GM20431 (cell line): ENCODE results near the gene PHF19.

Experiments used
- in situ Hi-C: fragments of 300-500 bp; cut with MseI, MboI; formaldehyde crosslinking; loops from one replicate; pipeline ENCODE4 v1.15.0; 2020; ENCODE audit warnings: low sequenced_read_pairs; ENCODE audit not compliant: unreplicated experiment

The PHF19 gene

DNA sequence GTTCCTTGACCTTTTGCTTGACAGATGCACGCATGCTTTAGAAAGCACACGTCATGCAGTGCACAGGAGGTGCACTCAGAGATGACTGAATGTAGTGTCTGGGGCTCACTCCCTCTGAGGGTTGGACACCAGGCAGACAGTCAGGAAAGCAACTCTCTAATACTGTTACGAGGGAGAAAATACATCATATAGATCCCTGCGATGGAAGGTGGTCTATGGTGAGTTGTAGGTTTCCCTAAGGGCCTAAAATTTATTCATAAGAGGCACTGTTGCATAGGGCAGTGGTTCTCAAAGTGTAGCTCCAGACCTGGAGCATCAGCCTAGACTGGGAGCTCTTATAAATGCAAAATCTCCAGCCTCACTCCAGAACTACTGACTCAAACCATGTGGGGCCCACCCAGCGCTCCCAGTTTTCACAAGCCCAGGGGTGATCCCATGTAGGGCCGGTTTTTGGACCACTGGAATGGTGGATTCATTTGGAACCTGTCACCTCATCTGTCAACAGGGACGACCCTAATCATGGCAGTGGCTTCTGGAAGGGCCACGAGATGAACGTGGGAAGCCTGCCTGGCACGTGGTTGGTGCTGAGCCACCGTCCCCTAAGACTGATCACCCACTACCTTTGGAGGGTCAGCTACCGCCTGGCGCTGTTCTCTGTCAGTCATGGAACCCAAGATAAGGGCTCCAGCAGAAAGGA, 16.8 kb upstream of the PHF19 start:
- in situ Hi-C loops = no loop called here

DNA sequence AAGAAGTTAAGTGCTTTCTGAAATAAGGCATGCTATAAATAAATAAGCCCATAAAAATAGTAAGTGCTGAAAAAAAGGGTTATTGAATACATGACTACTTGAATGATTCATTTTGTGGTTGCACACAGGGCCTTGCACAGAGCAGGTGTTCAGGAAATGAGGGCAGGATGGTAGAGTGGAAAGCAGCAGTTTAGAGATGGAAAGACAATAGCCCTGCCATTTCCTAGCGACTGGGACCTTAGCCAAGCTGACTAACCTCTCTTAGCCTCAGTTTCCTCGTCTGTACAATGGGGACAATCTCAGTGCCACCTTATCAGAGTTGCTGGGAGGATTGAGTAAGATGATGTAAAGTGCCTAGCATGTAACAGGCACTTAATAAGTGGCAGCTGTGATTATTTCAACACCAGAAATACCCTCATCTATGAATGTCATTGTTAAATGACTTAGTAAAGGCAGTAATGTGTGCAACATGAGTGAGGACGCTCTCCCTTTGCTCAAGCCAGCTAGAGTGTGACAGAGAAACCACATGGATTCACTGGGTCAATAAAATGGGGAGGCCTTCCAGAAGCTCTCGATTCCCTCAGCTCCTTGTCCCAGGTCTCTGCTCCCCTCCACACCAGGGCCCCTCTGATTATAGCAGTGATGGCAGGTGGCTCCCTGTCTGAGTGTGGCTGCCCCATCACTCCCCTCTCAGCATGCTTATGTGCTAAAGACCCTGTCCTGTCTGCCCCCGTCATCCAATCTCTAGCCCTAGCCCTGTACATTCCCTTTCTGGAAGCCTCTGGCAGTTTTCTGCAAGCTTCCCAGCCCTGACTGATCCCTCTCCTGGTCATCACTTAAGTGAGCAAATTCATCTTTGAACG, 16.0 kb upstream of the PHF19 start:
- in situ Hi-C loops = no loop called here

DNA sequence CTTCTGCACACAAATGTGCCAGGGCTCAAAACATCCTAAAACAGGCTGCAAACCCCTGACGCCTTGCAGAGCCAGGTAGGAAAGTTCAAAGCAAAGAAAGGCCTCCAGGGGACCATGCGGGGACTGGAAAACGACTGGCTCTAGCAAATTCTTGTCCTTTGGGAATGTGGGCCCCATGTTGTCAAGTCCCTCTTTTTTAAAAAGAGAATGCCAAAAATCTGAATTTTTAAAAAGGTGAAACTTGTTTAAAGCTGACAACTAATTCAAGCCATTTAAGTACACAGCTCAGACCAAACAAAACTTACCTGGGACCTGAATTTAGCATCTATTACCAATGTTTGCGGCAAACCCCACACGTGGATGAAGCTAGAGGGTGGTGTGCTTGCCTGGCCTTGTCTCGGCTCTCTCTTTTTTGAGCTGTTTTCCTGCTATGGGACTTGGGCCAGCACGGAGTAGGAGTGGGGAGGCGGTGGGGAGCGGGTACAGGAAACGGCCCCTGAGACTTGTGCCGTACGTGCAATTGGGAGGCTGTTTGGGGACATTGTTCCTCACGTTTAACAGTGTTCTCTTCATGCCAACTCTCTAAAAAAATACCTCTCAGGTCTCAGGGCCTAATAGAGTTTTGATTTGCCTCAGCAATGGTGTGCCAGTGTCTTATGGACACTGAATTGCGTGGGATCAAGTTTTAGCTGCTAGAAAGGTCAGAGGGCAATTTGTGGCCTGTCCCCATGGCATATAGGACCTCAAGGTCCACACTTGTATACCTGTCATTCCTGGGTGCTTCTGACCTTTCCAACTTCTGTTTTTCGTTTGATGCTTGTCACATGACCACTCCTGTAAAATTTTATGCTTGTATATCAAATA, 15.1 kb upstream of the PHF19 start:
- in situ Hi-C loops = no loop called here

DNA sequence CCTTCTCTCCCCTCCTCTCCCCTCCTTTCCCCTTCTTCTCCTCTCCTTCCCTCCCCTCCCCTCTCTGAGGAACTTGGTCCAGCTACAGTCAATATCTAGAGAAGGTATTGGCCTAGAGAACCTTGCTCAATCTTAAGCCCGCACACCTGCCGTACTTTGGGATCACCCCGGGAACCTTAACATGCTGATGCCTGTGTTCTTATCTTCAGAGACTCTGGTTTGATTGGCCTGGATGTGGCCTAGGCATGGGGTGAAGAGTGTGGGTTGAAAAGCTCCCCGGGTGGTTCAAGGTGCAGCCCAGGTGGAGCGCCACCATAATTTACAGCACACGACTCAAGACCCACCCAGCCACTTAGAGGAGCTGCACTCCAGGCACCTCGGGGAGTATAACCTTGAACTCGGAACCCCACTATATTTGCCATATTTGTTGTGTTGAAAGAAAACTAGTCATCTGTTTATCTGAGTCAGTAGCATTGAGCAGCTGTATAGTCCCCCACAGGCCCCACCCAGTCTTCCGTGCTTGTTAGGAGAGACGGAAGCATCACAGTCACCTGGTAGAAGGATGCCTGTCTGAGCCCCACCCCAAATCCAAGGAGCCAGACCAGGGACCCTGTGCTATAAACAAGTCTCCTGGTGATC, 14.4 kb upstream of the PHF19 start:
- in situ Hi-C loops = no loop called here

DNA sequence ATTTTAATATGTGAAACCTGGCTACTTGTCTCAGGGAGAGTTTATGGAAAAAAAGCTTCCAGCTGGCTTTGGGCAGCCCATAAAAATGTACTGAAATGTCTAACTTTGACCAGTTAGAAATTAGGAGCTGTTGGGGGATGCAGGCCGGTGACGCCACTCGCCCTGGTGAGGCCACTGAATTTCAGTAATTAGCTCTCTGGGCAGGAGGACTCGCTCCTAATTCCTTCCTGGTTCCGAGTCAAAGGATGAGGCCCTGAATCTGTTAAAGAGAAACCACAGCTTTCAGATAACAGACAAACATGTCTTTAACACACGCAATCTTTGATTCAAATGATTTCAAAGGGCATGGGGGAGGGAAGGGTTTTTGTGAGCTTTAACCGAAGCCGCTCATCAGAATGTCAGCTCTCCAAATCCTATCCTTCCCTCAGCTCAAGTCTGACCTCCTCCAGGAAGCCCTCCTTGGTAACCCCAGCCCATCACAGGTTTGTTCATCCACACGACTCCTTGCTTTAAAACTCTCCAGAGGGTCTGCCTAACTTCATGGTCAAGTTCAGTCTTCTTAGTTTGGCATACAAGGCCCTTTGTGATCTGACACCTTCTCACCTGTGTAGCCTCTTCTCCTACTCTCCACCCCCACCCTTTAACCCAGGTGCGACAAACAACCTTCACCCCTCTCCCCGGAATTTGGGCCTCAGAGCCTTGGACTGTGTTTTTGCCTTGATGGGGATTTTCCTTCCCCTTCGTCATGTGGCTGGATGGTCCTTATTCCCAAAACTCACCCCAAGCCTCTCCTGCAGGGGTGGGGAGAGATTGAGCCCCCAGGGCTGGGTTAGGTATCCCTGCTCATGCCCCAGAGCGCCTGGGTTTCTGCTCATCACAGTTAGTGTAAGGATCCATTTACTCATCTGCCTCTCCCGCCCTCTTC, 13.6 kb upstream of the PHF19 start:
- in situ Hi-C loops = no loop called here

DNA sequence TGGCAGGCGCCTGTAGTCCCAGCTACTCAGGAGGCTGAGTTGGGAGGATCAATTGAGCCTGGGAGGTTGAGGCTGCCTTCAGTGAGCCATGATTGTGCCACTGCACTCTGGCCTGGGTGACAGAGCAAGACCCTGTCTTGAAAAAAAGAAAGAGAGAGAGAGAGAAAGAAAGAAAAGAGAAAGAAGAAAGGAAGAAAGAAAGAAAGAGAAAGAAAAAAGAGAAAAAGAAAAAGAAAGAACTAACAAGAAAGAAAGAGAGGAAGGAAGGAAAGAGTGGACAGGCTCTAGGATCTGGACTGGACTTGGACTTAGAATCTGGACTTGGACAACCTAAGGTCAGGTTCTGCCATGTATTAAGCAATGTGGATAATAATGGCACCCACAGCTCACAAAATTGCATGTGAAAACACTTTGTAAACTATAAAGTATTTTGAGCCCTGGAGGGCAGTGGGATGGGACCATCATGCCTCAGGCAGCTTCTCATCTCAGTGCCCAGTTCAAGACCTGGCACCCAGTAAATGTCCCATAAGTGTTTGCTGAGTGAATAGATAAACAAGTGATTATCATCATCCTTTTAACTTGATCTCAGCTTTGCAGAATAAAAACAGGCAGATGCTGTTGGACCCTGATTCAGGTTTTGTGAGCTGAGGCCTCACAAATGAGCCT, 12.8 kb upstream of the PHF19 start:
- in situ Hi-C loops = no loop called here

DNA sequence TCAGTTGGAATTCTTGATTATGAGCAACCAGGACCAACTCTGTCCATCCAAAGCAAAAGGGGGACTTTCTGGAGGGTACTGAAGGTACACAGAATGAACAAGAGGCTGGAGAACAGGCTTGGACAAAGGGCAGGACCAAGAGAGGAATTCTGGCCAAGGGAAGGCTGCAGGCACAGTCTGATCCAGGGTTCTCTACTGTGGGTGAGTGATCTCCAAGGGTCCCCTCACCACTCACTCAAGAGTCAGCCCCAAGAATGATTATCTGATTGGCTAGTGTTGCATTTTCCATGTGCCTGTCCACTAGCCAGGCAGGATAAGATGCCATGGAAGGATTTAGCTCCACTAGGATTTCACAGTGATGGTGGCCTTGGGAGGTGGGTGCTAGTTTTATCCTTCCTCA, 11.6 kb upstream of the PHF19 start:
- in situ Hi-C loops = no loop called here

DNA sequence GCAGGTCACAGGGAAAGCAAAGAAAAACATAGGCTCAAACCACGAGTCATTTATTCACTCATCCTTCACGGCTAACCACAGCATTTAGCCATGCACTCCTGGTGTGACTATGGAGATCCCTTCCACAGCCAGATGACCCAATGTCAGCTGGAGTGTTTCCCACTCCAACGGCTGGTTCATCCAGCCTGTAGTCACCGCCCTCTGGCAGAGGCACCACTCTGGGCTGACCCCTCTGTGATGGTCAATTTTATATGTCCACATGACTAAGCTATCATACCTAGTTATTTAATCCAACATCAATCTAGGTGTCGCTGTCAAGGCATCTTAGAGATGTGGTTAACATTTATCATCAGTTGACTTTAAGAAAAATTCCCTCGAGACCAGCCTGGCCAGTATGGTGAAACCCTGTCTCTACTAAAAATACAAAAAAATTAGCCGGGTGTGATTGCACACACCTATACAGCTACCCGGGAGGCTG, 9.5 kb upstream of the PHF19 start:
- in situ Hi-C loops = no loop called here

DNA sequence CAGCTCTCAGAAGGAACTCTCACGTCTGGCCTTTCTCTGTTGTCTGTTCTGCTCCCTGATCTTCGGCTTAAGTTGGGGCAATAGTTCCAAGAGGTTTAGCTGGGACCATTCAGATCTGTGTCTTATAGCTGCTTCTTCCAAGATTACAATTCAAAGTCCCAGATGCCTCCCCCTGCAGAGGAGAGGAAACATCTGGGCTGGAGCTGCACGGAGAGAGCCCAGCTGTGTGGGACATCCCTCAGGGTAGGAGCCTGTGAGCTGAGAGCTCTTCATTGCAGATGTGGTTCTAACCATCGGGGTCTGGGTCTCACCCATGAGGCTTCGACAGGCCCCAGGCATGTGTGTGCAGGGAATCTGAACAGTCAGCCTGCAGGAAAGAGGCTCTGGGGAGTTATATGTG, 9.0 kb upstream of the PHF19 start:
- in situ Hi-C loops = no loop called here

DNA sequence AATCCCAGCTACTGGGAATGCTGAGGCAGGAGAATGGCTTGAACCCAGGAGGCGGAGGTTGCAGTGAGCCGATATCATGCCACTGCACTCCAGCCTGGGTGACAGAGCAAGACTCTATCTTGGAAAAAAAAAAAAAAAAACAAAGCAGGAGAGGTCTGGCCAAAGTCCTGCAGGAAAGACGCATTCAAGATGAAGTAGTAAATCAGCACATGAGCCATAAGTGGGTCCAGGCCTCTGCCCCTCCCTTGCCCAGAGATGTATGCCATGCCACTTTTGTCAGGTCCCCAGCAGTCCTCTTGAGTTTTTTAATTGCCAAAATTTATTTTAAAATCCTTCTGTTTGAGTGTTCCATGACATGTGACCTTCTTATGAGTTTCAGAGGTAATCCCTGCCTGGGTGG, 8.5 kb upstream of the PHF19 start:
- in situ Hi-C loops = no loop called here

DNA sequence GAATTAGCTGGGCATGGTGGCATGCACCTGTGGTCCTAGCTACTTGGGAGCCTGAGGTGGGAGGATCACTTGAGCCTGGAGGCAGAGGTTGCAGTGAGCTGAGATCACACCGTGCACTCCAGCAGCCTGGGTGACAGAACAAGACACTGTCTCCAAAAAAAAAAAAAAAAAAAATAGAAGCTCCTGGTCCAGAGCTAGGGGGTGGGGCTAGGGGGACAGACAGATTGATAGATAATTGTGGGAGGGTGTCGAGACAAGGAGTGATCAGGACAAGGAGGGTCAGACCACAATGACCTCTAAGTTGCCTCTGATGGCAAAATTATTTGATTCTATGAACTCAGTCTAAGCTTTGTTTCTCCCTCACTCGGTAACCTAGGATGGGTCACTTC, 6.6 kb upstream of the PHF19 start:
- in situ Hi-C loops = no loop called here

DNA sequence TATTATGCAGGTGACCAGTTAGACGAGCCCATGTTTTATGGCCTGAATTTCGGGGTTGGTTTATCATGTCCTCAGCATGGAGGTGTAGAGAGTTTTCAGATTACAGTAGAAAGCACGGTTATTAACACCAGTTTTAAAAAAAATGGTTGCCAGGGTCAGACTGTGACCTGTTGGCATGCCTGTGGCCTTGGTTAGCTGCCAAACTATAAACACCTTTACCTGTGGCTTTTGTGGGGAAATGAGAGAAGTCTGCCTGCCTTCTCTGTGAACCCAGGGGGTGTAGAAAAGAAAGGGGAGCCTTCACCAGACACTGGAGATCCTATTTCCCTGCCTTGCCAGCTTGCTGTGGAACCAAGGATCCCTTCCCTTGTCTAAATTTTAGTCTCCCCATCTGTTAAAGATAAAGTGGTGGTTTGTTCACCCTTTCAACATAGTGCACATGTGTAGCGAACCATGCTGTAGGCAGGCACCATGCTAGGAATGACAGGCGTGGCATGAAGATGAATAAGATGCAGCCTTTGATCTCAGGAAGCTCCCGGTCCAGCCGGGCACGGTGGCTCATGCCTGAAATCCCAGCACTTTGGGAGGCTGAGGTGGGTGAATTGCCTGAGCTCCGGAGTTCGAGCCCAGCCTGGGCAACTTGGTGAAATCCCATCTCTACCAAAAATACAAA, 6.1 kb upstream of the PHF19 start:
- in situ Hi-C loops = no loop called here

DNA sequence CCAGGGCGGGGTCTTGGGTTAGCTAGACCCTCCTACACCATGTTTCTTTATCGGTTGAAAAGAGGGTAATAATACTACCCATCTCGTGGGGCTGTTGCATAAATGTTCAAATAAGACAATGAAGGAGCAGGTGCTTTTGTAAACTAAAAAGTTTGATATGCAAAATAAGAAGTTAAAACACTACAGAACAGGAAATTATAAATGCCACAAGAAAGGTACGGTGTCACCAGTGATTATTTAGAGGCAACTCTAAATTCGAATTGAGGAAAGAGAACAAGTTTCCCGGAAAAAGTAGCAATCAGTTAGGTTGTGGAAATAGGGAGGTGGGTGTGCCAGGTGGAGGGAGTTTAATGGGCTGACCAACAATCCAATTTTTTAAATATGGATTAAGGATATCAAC, 2.5 kb upstream of the PHF19 start:
- in situ Hi-C loops = no loop called here

DNA sequence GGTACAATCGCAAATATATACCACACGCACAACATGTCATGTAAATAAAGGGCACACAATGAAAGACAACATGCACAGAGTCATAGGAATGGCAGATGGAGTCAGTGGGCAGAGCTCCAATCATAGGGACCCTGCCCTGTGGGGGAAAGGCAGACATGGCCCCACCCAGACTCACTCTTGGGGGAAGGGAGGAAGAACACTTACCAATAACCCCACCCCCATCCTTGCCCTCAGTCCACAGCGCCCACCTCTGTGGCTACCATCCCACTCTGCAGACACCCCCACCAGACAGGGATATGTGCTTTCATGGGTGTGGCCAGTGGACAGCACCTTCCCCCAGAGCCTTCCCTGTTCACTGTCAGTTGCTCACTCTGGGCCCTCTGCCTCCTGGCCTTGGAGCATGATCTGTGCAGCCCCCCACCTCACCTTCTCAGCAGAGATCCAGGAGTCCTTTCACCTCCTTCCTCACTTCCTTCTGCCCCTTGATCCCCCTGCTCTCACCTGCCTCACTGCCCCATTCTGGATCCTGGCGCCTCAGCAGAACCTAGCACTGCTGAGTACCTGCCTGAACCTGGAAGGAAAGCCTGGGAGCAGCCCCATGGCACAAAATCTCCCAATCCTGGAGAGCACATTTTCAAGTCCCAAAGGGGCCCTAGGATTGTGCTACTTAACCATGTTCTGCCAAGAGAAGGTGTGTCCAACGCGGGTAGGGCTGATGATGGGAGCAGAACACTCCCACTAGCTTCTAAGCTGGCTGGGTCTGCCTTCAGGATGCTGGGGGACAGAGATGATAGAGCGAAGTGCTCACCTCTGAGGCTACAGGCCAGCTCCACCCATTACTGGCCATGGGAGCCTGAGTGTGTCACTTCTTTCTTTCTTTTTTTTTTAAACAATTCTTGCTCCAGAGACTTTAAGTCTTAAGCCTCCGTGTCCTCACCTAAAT, 1.5 kb upstream of the PHF19 start:
- in situ Hi-C loops = no loop called here

DNA sequence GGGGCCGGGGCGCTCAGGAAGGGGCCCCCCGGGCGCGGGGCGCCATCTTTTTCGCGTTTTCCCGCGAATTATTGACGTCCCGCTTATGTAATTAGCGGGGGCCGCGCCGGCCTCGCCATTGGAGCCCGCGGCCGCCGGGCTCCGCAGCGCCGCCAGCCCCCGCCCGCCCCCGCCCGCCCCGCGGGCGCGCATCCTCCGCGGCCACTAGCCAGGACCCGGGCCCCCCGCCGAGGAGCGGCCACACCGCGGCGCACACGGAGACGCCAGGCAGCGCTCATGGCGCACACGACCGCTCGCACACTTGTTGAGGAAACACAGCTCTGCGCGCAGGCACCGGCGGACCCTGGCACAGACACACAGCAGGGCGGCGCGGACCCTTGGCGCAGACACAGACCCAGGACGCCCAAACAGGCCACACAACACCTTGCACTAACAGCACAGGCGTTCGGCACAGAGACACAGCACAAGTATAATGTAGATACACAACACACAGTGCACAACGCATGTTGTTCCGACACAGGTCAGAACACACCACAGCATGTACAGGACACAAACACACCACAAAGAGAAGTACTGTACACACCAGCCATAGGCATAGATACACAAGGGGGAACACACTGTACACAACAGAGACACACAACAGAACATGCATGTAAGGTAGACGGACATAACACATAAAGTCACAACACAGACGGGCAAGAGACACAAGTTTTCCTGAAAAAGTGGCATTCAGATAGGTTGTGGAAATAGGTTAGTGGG, 467 bp upstream of the PHF19 start:
- in situ Hi-C loops = no loop called here
